ENCODE data around the gene POPDC3.

- TF ChIP-seq ZFP3 (CRISPR knock-in tag; IDR thresholded peaks at IDR 0.05) = no peak
- TF ChIP-seq CSDC2 (CRISPR knock-in tag; IDR thresholded peaks at IDR 0.05) = no peak
- TF ChIP-seq PPARA (CRISPR knock-in tag; IDR thresholded peaks at IDR 0.05; ENCODE audit: borderline replicate concordance) = no peak
- TF ChIP-seq CREB5 (CRISPR knock-in tag; IDR thresholded peaks at IDR 0.05; ENCODE audit: low read depth) = no peak
- no peak for TF ChIP-seq GLIS3 (CRISPR knock-in tag; IDR thresholded peaks at IDR 0.05)
- TF ChIP-seq CSRNP3 (CRISPR knock-in tag; IDR thresholded peaks at IDR 0.05) = no peak
These were observed 22.7 kb upstream of the POPDC3 start for GRCh38 chr6:105202486-105202885.
